ENCODE results near the gene ZG16.
"Not testable (repeated sequence)": the region's sequence is repeated elsewhere in the genome, so short reads cannot be mapped to it uniquely, and the experiment has no call there.

Gene ZG16, protein sequence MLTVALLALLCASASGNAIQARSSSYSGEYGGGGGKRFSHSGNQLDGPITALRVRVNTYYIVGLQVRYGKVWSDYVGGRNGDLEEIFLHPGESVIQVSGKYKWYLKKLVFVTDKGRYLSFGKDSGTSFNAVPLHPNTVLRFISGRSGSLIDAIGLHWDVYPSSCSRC

DNA sequence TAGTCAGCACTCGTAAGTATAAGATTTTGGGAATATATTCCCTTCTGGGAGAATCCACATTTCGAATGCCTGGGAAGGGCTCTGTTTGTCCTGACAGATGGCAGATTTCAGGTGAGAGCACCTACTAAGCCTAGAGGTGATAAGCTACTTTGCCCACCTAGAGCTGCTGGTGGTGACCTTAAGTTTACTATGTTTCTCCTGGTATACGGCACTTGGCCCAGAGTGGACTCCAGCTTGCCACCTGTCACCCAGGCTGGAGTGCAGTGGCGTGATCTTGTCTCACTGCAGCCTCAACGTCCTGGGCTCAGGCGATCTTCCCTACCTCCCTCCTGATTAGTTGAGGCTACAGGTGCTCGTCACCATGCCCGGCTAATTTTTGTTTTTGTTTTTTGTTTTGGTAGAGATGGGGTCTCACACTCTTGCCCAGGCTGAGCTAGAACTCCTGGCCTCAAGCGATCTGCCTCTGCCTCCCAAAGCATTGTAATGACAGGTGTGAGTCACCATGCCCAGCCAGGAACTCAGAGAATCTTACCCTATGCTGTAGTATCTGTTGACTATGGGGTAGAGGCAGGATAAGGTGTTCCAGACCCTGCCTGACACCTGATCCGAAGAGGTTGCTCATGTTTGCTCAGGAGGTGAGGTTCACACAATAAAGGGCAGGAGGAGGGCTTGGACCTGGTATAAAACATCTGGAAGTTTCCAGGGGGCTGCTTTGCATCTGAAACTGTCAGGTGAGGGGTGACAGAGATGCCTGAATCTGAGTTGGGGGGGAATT is at the start of gene ZG16:
Gene ZG16, plus strand, starts transcription at position 681 of the 775 bp plus-strand sequence. CDS start 1,011 bp downstream, outside the sequence.
- no peak for DNase-seq (ENCODE audit: low read depth, low spot score)

- no peak for DNase-seq (ENCODE audit: low read depth, low spot score)
Measured at GRCh38 chr16:29729116-29729521, 48.9 kb upstream of the ZG16 start.

DNA sequence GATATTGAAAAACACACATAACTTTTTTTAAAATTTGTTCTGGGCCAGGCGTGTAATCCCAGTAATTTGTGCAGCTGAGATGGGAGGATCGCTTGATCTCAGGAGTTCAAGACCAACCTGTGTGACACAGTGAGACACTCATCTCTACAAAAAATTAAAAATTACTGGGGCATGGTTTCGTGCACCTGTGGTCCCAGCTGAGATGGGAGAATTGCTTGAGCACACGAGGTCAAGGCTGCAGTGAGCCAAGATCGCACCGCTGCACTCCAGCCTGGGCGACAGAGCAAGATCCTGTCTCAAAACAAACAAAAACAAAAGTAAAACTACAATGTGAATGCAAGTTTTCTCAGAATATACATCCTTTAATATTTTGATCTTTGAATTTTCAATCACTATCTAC is 47.4 kb upstream of the ZG16 start:
- DNase-seq (ENCODE audit: low read depth, low spot score): no peak

GRCh38 chr16:29731768-29732601 is 46.1 kb upstream of the ZG16 start:
- peak; percentile 47 for DNase-seq (ENCODE audit: low read depth, low spot score)

DNA sequence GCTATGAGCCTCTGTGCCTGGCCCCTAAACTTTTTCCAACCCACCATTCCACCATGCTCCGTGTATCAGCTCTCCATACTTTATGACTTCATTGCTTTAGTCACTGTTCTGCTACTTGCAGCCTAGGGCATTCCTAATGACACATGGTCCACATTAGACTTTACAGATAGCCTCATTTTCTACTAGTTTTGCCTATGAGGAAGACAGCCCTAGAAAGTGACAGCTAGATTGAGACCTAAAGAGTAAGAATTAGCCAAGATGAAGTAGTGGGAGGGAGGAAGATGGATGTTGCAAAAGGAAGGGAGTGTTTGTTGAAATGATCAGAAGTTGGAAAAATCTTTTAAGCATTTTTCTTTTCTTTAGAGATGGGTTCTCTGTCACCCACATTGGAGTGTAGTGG is 43.3 kb upstream of the ZG16 start:
- DNase-seq (ENCODE audit: low read depth, low spot score): no peak

- no peak for DNase-seq (ENCODE audit: low read depth, low spot score)
Measured at GRCh38 chr16:29736112-29736511, 41.9 kb upstream of the ZG16 start.

GRCh38 chr16:29736764-29737163 is 41.3 kb upstream of the ZG16 start:
- no peak for DNase-seq (ENCODE audit: low read depth, low spot score)

- no peak for DNase-seq (ENCODE audit: low read depth, low spot score)
Measured at GRCh38 chr16:29737713-29738112, 40.3 kb upstream of the ZG16 start.

- no peak for DNase-seq (ENCODE audit: low read depth, low spot score)
Measured at GRCh38 chr16:29738514-29738913, 39.5 kb upstream of the ZG16 start.

- DNase-seq (ENCODE audit: low read depth, low spot score): not testable (repeated sequence)
Measured at GRCh38 chr16:29739927-29740629, 38.0 kb upstream of the ZG16 start.

DNA sequence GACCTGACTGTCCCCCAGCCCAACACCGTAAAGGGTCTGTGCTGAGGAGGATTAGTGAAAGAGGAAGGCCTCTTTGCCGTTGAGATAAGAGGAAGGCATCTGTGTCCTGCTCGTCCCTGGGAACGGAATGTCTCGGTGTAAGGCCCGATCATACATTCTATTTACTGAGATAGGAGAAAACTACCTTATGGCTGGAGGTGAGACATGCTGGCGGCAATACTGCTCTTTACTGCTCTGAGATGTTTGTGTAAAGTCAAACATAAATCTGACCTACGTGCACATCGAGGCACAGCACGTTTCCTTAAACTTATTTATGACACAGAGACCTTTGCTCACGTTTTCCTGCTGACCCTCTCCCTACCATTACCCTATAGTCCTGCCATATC is 37.4 kb upstream of the ZG16 start:
- DNase-seq (ENCODE audit: low read depth, low spot score): not testable (repeated sequence)

- DNase-seq (ENCODE audit: low read depth, low spot score): no peak
Measured at GRCh38 chr16:29742683-29743275, 35.3 kb upstream of the ZG16 start.

DNA sequence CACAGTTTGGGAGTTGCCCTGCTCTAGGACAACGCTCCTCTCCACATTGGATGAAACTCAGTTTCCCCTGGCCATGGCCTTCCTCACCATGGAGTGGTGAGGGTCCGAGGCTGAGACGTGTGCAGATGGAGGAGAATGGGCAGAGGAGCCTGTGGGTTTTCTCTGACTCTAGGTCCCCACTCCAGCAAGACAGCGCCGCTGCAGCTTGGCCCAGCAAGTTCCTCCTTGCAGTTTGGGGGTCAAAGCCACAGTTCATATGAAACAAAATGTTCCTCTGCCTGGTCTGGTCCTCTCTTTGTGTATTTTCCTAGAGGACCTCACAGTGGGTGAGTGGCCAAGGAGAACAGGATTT is 34.6 kb upstream of the ZG16 start:
- DNase-seq (ENCODE audit: low read depth, low spot score): no peak

DNA sequence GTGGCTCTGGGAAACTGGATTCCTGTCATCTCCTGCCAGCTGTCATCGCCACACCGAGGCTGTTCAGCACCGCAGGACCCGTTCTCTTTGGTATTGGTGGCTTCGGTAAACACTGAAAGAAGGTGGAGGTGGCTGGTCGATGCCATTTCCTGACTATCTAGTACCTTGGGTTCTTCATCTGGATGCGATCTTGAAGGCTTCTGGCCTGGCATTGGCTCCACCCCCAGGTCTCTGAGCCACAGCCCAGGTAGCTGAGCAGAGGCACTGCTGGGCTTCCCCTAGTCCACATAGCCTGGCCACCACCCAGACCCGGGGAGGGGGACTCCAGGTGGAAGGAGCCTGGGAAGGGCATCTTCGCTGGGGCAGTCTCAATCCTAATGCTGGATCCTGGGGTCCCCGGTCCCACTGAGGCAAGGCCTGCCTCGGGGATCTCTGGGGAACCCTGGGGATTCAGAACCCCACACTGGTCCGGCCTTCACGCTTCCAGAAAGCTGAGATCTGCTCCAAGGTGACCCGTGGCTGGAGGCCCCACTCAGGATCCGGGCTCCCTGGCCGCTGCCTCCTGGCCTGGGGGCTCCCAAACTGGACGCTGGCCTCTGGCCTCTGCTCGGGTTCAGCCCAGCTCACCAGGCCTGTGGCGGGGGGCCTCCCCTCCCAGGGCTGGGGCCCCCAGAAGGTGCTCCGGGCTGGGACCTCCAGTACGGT is 34.1 kb upstream of the ZG16 start:
- no peak for DNase-seq (ENCODE audit: low read depth, low spot score)

DNA sequence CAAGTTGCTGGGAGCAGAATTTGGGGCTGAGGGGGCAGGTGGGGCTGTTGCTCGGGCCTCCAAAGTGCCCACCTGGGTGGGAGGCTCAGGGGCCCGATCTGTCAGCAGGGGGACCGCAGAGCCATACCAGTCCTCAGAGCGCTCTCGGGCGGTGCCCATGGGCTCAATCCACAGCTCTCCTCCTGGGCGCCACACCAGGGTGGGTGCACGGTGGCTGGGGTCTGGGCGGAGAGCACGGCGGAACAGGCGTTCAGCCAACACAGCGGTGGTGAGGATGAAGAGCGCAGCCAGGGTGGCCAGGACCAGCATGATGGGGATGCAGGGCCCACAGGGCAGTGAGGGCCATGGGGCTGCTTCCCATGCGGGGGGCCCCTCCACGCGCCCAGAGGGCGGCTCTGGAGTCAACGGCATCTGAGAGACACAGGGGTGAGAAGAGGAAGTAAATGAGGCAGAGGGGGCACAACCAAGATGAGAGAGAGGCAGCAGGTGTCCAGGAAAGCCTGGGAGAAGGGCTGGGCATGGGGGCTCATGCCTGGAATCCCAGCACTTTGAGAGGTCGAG is 33.4 kb upstream of the ZG16 start:
- no peak for DNase-seq (ENCODE audit: low read depth, low spot score)

DNA sequence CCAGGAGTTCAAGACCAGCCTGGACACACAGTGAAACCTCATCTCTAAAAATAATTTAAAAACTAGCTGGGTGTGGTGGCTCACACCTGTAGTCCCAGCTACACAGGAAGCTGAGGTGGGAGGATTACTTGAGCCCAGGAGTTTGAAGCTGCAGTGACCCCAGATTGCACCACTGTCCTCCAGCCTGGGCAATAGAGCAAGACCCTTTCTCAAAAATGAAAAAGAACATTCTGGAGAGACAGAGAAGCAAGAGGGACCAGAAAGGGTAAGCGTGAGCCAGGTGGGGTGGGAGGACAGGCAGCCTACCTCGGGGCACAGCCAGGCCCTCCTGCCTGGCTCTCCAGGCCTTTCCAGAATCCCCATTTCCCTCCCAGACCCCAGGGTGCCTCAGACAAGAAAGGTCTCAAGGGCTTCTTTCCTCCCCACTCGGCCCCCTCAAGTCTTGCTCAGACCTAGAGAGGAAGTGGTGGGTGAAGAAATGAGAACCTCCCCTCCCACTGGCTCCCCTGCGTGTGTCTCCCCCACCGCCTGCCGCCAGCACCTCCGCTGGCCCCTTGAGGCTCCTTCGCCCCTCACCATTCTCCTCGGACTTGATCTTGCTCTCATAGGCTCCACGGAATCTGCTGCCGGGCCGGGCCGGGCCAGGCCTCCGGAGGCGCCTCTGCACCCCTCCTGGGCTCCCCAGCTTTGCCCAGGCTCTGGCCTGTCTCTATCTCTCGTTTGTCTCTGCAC is 32.8 kb upstream of the ZG16 start:
- no peak for DNase-seq (ENCODE audit: low read depth, low spot score)

- peak; percentile 83 for DNase-seq (ENCODE audit: low read depth, low spot score)
Measured at GRCh38 chr16:29745853-29746345, 32.2 kb upstream of the ZG16 start, which contains the start of gene C16orf54. Gene C16orf54, minus strand, starts transcription at chr16:29745990. Its CDS starts 1,039 bp downstream, at chr16:29744951.

- not testable (repeated sequence) for DNase-seq (ENCODE audit: low read depth, low spot score)
Measured at GRCh38 chr16:29746518-29746917, 31.5 kb upstream of the ZG16 start.

DNA sequence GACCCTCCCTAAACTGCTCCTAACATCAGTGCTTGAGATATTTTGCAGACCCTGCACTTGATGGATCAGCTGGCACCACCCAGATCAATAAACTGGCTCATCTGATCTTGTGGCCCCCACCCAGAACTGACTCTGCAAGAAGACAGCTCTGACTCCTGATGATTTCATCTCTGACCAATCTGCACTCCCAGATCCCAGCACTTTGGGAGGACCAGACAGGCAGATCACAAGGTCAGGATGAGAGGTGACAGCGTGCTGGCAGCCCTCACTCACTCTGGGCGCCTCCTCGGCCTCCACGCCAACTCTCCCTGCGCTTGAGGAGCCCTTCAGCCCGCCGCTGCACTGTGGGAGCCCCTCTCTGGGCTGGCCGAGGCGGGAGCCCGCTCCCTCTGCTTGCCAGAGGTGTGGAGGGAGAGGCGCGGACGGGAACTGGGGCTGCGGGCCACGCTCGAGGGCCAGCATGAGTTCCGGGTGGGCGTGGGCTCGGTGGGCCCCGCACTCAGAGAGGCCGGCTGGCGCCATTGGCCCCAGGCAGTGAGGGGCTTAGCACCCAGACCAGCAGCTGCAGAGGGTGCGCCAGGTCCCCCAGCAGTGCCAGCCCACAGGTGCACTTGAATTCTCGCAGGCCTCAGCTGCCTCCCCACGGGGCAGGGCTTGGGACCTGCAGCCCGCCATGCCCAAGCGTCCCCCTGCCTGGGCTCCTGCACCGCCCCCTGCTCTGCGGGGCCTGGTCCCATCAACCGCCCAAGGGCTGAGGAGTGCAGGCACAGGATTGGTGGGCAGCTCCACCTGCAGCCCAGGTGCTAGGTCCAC is 29.9 kb upstream of the ZG16 start:
- no peak for DNase-seq (ENCODE audit: low read depth, low spot score)
